SK-N-SH (cell line): ENCODE measurements around the gene IPPK. TPM values are rescaled to one million over a fixed set of nuclear protein-coding genes. Genes with fewer than 3 reads are reported as not detected.

Source experiments
- CTCF ChIA-PET: fragments of 300-600, 350-600 bp; formaldehyde crosslinking; extraction: SDS; loops from one replicate; lab custom pipeline; 2021; lab: Yijun Ruan, JAX
- POLR2A ChIA-PET: fragments of 350-600 bp; sonication (Branson Sonifier 250); formaldehyde crosslinking; extraction: SDS; loops from one replicate; lab custom pipeline; 2020; ENCODE audit warnings: antibody characterized with exemption, inconsistent platforms; lab: Yijun Ruan, JAX
- DNase-seq: peaks from one replicate; pipeline ENCODE4 v3.0.0; 2012
- H2AFZ ChIP-seq: fragments of 200-600 bp; sonication (generic); 2 replicates; pipeline ENCODE4 v1.8.1; 2016; ENCODE audit warnings: antibody characterized with exemption, mild to moderate bottlenecking, low read depth
- H3F3A ChIP-seq: fragments of 200-600 bp; sonication (generic); replicated peaks from 2 replicates; pipeline ENCODE3; 2016; ENCODE audit warnings: antibody characterized with exemption, mild to moderate bottlenecking; ENCODE audit not compliant: insufficient read depth
- H3K27ac ChIP-seq, 2 experiments: fragments of 200-500 bp in 1 of 2; fragments of 200-600 bp in 1 of 2; sonication (Bioruptor generic) in 1 of 2; sonication (generic), shearing (Covaris generic) in 1 of 2; 2 replicates each; pipeline versions ENCODE4 v1.5.1 to v1.6.1; 2014 to 2016; ENCODE audit warnings: low read depth in 2 of 2, inconsistent platforms in 1 of 2, low read length in 1 of 2, mild to moderate bottlenecking in 1 of 2, mixed read lengths in 1 of 2
- H3K27me3 ChIP-seq: fragments of 200-600 bp; sonication (generic), shearing (Covaris generic); 2 replicates; pipeline ENCODE4 v1.6.1; 2016; ENCODE audit warnings: mixed run types; ENCODE audit not compliant: insufficient read depth
- H3K36me3 ChIP-seq, 2 experiments: fragments of 200-500 bp in 1 of 2; fragments of 200-600 bp in 1 of 2; sonication (Bioruptor generic) in 1 of 2; sonication (generic) in 1 of 2; replicated peaks in 1 of 2; 2 replicates each; pipeline versions ENCODE3 to v1.5.1; 2014 to 2016; ENCODE audit warnings: low read length in 1 of 2, mild to moderate bottlenecking in 1 of 2; ENCODE audit not compliant: insufficient read depth in 2 of 2, control insufficient read depth in 1 of 2
- H3K4me1 ChIP-seq, 2 experiments: fragments of 200-500 bp in 1 of 2; fragments of 200-600 bp in 1 of 2; sonication (Bioruptor generic) in 1 of 2; sonication (generic), shearing (Covaris generic) in 1 of 2; 2 replicates each; pipeline versions ENCODE4 v1.5.1 to v1.6.1; 2014 to 2016; ENCODE audit warnings: low read depth in 1 of 2, low read length in 1 of 2, mixed run types in 1 of 2; ENCODE audit not compliant: insufficient read depth in 2 of 2, control insufficient read depth in 1 of 2
- H3K4me2 ChIP-seq: fragments of 200-600 bp; sonication (generic), shearing (Covaris generic); 2 replicates; pipeline ENCODE4 v1.6.1; 2017; ENCODE audit warnings: mixed run types
- H3K4me3 ChIP-seq, 2 experiments: fragments of 200-500 bp in 1 of 2; fragments of 200-600 bp in 1 of 2; sonication (Bioruptor generic) in 1 of 2; sonication (generic), shearing (Covaris generic) in 1 of 2; 2 replicates each; pipeline versions ENCODE4 v1.5.1 to v1.8.1; 2014 to 2016; ENCODE audit warnings: low read depth in 2 of 2, inconsistent platforms in 1 of 2, low read length in 1 of 2, mild to moderate bottlenecking in 1 of 2, mixed read lengths in 1 of 2, moderate library complexity in 1 of 2
- H3K79me2 ChIP-seq: fragments of 200-600 bp; sonication (generic); 2 replicates; pipeline ENCODE4 v1.8.1; 2017; ENCODE audit warnings: mild to moderate bottlenecking; ENCODE audit not compliant: insufficient read depth
- H3K9ac ChIP-seq: fragments of 200-600 bp; sonication (generic); 2 replicates; pipeline ENCODE4 v1.6.1; 2017; ENCODE audit warnings: mixed run types
- H3K9me2 ChIP-seq: fragments of 200-600 bp; sonication (generic); 2 replicates; pipeline ENCODE4 v1.6.1; 2017; ENCODE audit warnings: mixed run types
- H3K9me3 ChIP-seq: fragments of 200-600 bp; sonication (generic); 2 replicates; pipeline ENCODE4 v1.6.1; 2017; ENCODE audit warnings: mixed run types, mild to moderate bottlenecking, moderate library complexity
- H4K20me1 ChIP-seq: fragments of 200-600 bp; sonication (generic); 2 replicates; pipeline ENCODE4 v1.6.1; 2017; ENCODE audit warnings: mild to moderate bottlenecking, mixed run types; ENCODE audit not compliant: insufficient read depth
- ELF1 ChIP-seq: IDR thresholded peaks from 2 replicates; pipeline ENCODE4 v1.4.0; 2012
- EP300 ChIP-seq, 2 experiments: IDR thresholded peaks; 2 replicates each; pipeline versions ENCODE4 v1.4.0 to v1.6.1; 2012; ENCODE audit warnings: borderline replicate concordance in 1 of 2, low read depth in 1 of 2, low read length in 1 of 2
- EZH2phosphoT487 ChIP-seq: fragments of 200-600 bp; sonication (generic); IDR thresholded peaks from 2 replicates; pipeline ENCODE4 v1.6.1; 2017; ENCODE audit warnings: low read depth, mixed run types, mild to moderate bottlenecking, antibody characterized with exemption, moderate library complexity, borderline replicate concordance
- FOXJ3 ChIP-seq: sonication (generic); formaldehyde crosslinking; IDR thresholded peaks from 2 replicates; pipeline ENCODE4 v1.5.1; 2020; ENCODE audit warnings: mild to moderate bottlenecking, missing genetic modification reagents
- FOXM1 ChIP-seq: IDR thresholded peaks from 2 replicates; pipeline ENCODE4 v1.4.0; 2012; ENCODE audit warnings: low read depth, mild to moderate bottlenecking
- GATA2 ChIP-seq: sonication (generic); formaldehyde crosslinking; IDR thresholded peaks from 2 replicates; pipeline ENCODE4 v1.5.0; 2020; ENCODE audit warnings: mild to moderate bottlenecking, missing genetic modification reagents
- MEF2A ChIP-seq: IDR thresholded peaks from 2 replicates; pipeline ENCODE4 v1.4.0; 2012; ENCODE audit warnings: low read depth, borderline replicate concordance
- NRF1 ChIP-seq: IDR thresholded peaks from 2 replicates; pipeline ENCODE4 v1.6.1; 2012; ENCODE audit warnings: low read depth, mild to moderate bottlenecking, low read length
- POLR2AphosphoS5 ChIP-seq: IDR thresholded peaks from 2 replicates; pipeline ENCODE4 v1.6.1; 2012; ENCODE audit warnings: low read depth, low read length
- RCOR1 ChIP-seq: fragments of 150-350 bp; IDR thresholded peaks from 2 replicates; pipeline ENCODE4 v1.6.1; 2017; ENCODE audit warnings: antibody characterized with exemption, low read length
- RFX5 ChIP-seq: IDR thresholded peaks from 2 replicates; pipeline ENCODE4 v1.6.1; 2012; ENCODE audit warnings: mild to moderate bottlenecking, improper control_type of control experiment, low read length
- RXRA ChIP-seq: IDR thresholded peaks from 2 replicates; pipeline ENCODE4 v1.4.0; 2012; ENCODE audit warnings: low read depth, mild to moderate bottlenecking, borderline replicate concordance
- TCF12 ChIP-seq: IDR thresholded peaks from 2 replicates; pipeline ENCODE4 v1.4.0; 2012
- WGBS: methylation state at CpG from one replicate; pipeline ENCODE4 v1.1.6; 2017; ENCODE audit warnings: low lambda C conversion rate; 5-methylcytosine and 5-hydroxymethylcytosine counted together
- polyA plus RNA-seq, 3 experiments: library from polyadenylated mRNA; depleted of rRNA; stranded (reverse); fragments of >200 nt; gene quantifications; 2 replicates each; pipeline ENCODE4 v1.2.3, GENCODE V29; 2012
- TF ChIP-seq, protein P1 (sequence below): fragments of 150-350 bp; IDR thresholded peaks from 2 replicates; pipeline ENCODE4 v1.6.1; 2016; ENCODE audit warnings: mild to moderate bottlenecking, low read depth, low read length
- TF ChIP-seq, protein P2 (sequence below): fragments of 150-350 bp; IDR thresholded peaks from 2 replicates; pipeline ENCODE4 v1.6.1; 2017; ENCODE audit warnings: antibody characterized with exemption, low read length, low read depth, borderline replicate concordance
- TF ChIP-seq, protein P3 (sequence below): IDR thresholded peaks from 2 replicates; pipeline ENCODE4 v1.4.0; 2012; ENCODE audit warnings: low read depth, borderline replicate concordance

The IPPK gene
- polyA plus RNA-seq, 1 of the 3 experiments (the other 2 are of a cell fraction), result 16.5 TPM

DNA sequence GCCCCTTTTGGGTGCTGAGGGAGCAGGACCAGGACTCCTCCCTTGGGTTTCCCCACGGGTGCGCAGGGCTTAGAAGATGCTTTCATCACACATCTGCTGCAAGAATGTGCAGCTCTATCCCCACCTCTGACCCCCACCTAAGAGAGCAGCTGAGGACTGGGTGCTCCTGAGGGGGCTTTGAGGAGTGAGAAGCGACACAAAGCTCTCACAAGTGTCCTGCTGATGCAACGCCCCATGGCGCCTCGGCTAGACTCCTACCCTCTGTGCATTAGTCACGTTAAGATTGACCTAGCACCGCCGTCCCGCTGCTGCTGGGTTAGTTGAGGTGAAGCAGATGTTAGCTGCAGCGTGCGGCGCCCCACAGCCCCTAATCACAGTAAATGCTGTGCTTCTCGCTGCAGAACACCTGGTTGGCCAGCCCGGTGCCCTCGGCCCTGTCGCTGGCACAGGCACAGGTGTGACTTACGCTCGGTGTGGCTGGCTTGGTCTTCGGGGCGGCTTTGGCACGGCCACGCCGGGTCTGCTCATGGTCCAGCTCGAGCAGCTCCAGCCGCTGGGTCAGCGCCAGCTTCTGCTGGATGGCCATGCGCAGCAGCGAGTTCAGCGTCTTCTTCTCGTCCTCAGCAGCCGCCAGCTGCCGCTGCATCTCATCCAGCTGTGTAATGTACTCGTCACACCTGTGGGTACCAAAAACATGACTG, 45.0 kb upstream of the IPPK start:
- no peaks in the 10 kb centered on the region for H4K20me1 ChIP-seq
- TF ChIP-seq POLR2AphosphoS5, result no peak
- TF ChIP-seq, protein P1, sequence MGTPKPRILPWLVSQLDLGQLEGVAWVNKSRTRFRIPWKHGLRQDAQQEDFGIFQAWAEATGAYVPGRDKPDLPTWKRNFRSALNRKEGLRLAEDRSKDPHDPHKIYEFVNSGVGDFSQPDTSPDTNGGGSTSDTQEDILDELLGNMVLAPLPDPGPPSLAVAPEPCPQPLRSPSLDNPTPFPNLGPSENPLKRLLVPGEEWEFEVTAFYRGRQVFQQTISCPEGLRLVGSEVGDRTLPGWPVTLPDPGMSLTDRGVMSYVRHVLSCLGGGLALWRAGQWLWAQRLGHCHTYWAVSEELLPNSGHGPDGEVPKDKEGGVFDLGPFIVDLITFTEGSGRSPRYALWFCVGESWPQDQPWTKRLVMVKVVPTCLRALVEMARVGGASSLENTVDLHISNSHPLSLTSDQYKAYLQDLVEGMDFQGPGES, result no peak
- TF ChIP-seq EZH2phosphoT487, result no peak
- TF ChIP-seq MEF2A, result no peak
- no peak for TF ChIP-seq FOXJ3 (CRISPR knock-in tag)
- TF ChIP-seq NRF1, result no peak
- TF ChIP-seq GATA2, result no peak
- TF ChIP-seq RCOR1, result no peak
- TF ChIP-seq, protein P2, sequence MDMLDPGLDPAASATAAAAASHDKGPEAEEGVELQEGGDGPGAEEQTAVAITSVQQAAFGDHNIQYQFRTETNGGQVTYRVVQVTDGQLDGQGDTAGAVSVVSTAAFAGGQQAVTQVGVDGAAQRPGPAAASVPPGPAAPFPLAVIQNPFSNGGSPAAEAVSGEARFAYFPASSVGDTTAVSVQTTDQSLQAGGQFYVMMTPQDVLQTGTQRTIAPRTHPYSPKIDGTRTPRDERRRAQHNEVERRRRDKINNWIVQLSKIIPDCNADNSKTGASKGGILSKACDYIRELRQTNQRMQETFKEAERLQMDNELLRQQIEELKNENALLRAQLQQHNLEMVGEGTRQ, result no peak
- TF ChIP-seq ELF1, result no peak
- TF ChIP-seq RXRA, result no peak
- TF ChIP-seq EP300 (IDR thresholded peaks at IDR 0.05; ENCODE audit: borderline replicate concordance in 1 of 2, low read depth in 1 of 2, low read length in 1 of 2), result no peak
- TF ChIP-seq, protein P3, sequence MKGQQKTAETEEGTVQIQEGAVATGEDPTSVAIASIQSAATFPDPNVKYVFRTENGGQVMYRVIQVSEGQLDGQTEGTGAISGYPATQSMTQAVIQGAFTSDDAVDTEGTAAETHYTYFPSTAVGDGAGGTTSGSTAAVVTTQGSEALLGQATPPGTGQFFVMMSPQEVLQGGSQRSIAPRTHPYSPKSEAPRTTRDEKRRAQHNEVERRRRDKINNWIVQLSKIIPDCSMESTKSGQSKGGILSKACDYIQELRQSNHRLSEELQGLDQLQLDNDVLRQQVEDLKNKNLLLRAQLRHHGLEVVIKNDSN, result no peak
- no peak for TF ChIP-seq FOXM1
- no peak for TF ChIP-seq TCF12
- TF ChIP-seq RFX5, result no peak
- H3F3A ChIP-seq, result no peaks in the 10 kb centered on the region
- DNase-seq, result no peak
- POLR2A ChIA-PET, result no interaction called here
- no peaks in the 10 kb centered on the region; the same call in 1 of the 2 replicates for H3K79me2 ChIP-seq
- H3K27me3 ChIP-seq, result no peaks in the 10 kb centered on the region
- 98% methylated on average over 11 of the region's 34 CpGs for WGBS
- H3K9ac ChIP-seq, result no peak overlapping the region
- H3K4me2 ChIP-seq, result no peak overlapping the region
- H3K4me1 ChIP-seq, result no peaks in the 10 kb centered on the region; a peak in 1 of 4 replicates
- no peak overlapping the region for H3K4me3 ChIP-seq
- no peaks in the 10 kb centered on the region for H3K9me2 ChIP-seq
- no peaks in the 10 kb centered on the region for H3K9me3 ChIP-seq
- CTCF ChIA-PET, result interaction anchor here (1.0 to 9.1 kb wide), 8 partner anchors 11 to 81 kb away, joined by 3 to 177 read pairs (median 8); partner anchors contain the start of gene BICD2
- no peak overlapping the region for H3K27ac ChIP-seq
- peaks cover 33 to 92% of the 10 kb centered on the region in 2 experiments for H3K36me3 ChIP-seq
- H2AFZ ChIP-seq, result no peak overlapping the region
